GM12878 (cell line): ENCODE data around the gene HNRNPAB. TPM values are rescaled to one million over a fixed set of nuclear protein-coding genes. Genes with fewer than 3 reads are reported as not detected.
A peak's percentile ranks its signal among the peaks of the same experiment; 100 is the strongest.

ENCODE experiments used
- ATAC-seq: fragments of 200-7000 bp; cut with Tn5 transposase; 3 replicates; pipeline ENCODE4 v1.9.1; 2020; ENCODE audit warnings: mild to moderate bottlenecking, moderate library complexity
- BruUV-seq: library from RNA; stranded (reverse); fragments of 400-500 nt; replicated peaks from 2 replicates; lab custom pipeline; 2021; lab: Mats Ljungman, UMichigan
- CTCF ChIA-PET: fragments of 300-600 bp; sonication (Branson Sonifier 250); formaldehyde crosslinking; extraction: SDS; loops from one replicate; lab custom pipeline; 2021; ENCODE audit warnings: inconsistent platforms; lab: Yijun Ruan, JAX
- POLR2A ChIA-PET: fragments of 350-600 bp; formaldehyde crosslinking; extraction: SDS; loops from one replicate; lab custom pipeline; 2021; ENCODE audit warnings: inconsistent platforms; lab: Charles Lee
- RAD21 ChIA-PET: fragments of 300-600 bp; sonication (Branson Sonifier 250); formaldehyde crosslinking; loops from one replicate; lab custom pipeline; 2023; ENCODE audit warnings: antibody characterized with exemption; ENCODE audit not compliant: unreplicated experiment; lab: Charles Lee
- SMC1A ChIA-PET: fragments of 300-600 bp; sonication (Branson Sonifier 250); formaldehyde crosslinking; loops from one replicate; lab custom pipeline; 2023; ENCODE audit not compliant: unreplicated experiment, uncharacterized antibody; lab: Charles Lee
- DNase-seq: peaks from one replicate; pipeline ENCODE4 v3.0.0-alpha.2; 2011; ENCODE audit warnings: low read depth, low spot score
- FAIRE-seq: peaks from 3 replicates; lab custom pipeline; 2011; peaks lifted over from hg19 to GRCh38; lab: Jason Lieb, UNC
- H2AFZ ChIP-seq: 2 replicates; pipeline ENCODE4 v1.6.0; 2011; ENCODE audit warnings: low read depth, low read length, control low read depth; ENCODE audit not compliant: control insufficient read depth
- H3K27ac ChIP-seq: 2 replicates; pipeline ENCODE4 v1.5.1; 2011; ENCODE audit warnings: control low read depth; ENCODE audit not compliant: control insufficient read depth, insufficient read depth
- H3K27me3 ChIP-seq, 2 experiments: replicated peaks in 1 of 2; 2 replicates each; pipeline versions ENCODE4 v1.6.0 to v1.6.1; 2011; ENCODE audit warnings: low read length in 1 of 2; ENCODE audit not compliant: control insufficient read depth in 2 of 2, insufficient read depth in 2 of 2
- H3K36me3 ChIP-seq, 2 experiments: 2 replicates each; pipeline ENCODE4 v1.5.1; 2011; ENCODE audit warnings: low read length in 1 of 2; ENCODE audit not compliant: control insufficient read depth in 2 of 2, insufficient read depth in 2 of 2
- H3K4me1 ChIP-seq: 2 replicates; pipeline ENCODE4 v1.6.1; 2011; ENCODE audit warnings: mild to moderate bottlenecking, low read length, moderate library complexity, mixed read lengths; ENCODE audit not compliant: control insufficient read depth, insufficient read depth
- H3K4me2 ChIP-seq: 2 replicates; pipeline ENCODE4 v1.6.0; 2011; ENCODE audit warnings: control low read depth; ENCODE audit not compliant: control insufficient read depth, insufficient read depth
- H3K4me3 ChIP-seq: fragments of 200-600 bp; sonication (generic); 2 replicates; pipeline ENCODE4 v1.5.1; 2016
- H3K79me2 ChIP-seq: 2 replicates; pipeline ENCODE4 v1.6.0; 2011; ENCODE audit warnings: low read length; ENCODE audit not compliant: control insufficient read depth, insufficient read depth
- H3K9ac ChIP-seq: 2 replicates; pipeline ENCODE4 v1.8.0; 2011; ENCODE audit warnings: low read length, control low read depth, mixed read lengths; ENCODE audit not compliant: control insufficient read depth, insufficient read depth
- H3K9me3 ChIP-seq: replicated peaks from 3 replicates; pipeline ENCODE4 v1.5.1; 2011; ENCODE audit warnings: mild to moderate bottlenecking, low read length; ENCODE audit not compliant: control insufficient read depth, insufficient read depth
- H4K20me1 ChIP-seq: 2 replicates; pipeline ENCODE4 v1.6.0; 2011; ENCODE audit not compliant: control insufficient read depth, insufficient read depth
- EGR1 ChIP-seq, 2 experiments: IDR thresholded peaks; 1 replicate in 1 of 2; 2 replicates in 1 of 2; pipeline ENCODE4 v1.6.1; 2011 to 2012; ENCODE audit warnings: low read depth in 2 of 2, low read length in 2 of 2, borderline replicate concordance in 1 of 2, mild to moderate bottlenecking in 1 of 2, moderate library complexity in 1 of 2
- HDAC6 ChIP-seq: fragments of 200-600 bp; sonication (generic); IDR thresholded peaks from one replicate; pipeline ENCODE4 v1.8.0; 2017; ENCODE audit warnings: antibody characterized with exemption; ENCODE audit not compliant: unreplicated experiment
- POLR2A ChIP-seq: IDR thresholded peaks from 2 replicates; pipeline ENCODE4 v1.6.1; 2011; ENCODE audit warnings: low read depth, mild to moderate bottlenecking, low read length
- RAD21 ChIP-seq: IDR thresholded peaks from 2 replicates; pipeline ENCODE4 v1.6.1; 2011; ENCODE audit warnings: mild to moderate bottlenecking, low read depth, low read length, moderate library complexity; ENCODE audit not compliant: insufficient read depth
- WGBS: methylation state at CpG from one replicate; pipeline ENCODE4 v1.1.6; 2016; ENCODE audit warnings: low lambda C conversion rate; ENCODE audit not compliant: insufficient replicate concordance, insufficient coverage; ENCODE audit errors: missing lambda C conversion rate; 5-methylcytosine and 5-hydroxymethylcytosine counted together
- in situ Hi-C: fragments of 300-500 bp; cut with MboI; formaldehyde crosslinking; loops from 9 replicates; pipeline ENCODE4 v1.14.3; 2018; ENCODE audit warnings: mixed read lengths
- intact Hi-C: fragments of 100-400 bp; cut with micrococcal nuclease; formaldehyde crosslinking; loops from one replicate; pipeline ENCODE4 v1.14.2; 2022; ENCODE audit not compliant: unreplicated experiment
- polyA plus RNA-seq, 11 experiments: library from polyadenylated mRNA; depleted of rRNA in 4 of 11; unstranded in 6 of 11; stranded (reverse) in 5 of 11; fragments of >200 nt; fragmentation: Nextera tagmentation in 4 of 11; fragmentation: Illumina TruSeq in 1 of 11; extraction: Ambion mirVana in 4 of 11; extraction: Trizol in 1 of 11; gene quantifications; 1 replicate in 1 of 11; 2 replicates in 10 of 11; pipeline versions ENCODE4 v1.2.1 to v1.2.3, GENCODE V29; 2011 to 2016; ENCODE audit warnings: inconsistent platforms in 2 of 11, missing spikeins in 2 of 11, low read depth in 1 of 11
- total RNA-seq, 4 experiments: library from RNA; depleted of rRNA in 3 of 4; stranded (reverse); fragments of >200 nt in 3 of 4; fragmentation: Illumina TruSeq in 1 of 4; extraction: Trizol in 1 of 4; gene quantifications; 2 replicates each; pipeline versions ENCODE4 v1.2.1 to v1.2.3, GENCODE V29; 2013 to 2021
- TF ChIP-seq, protein P1 (sequence below): IDR thresholded peaks from 2 replicates; pipeline ENCODE4 v1.6.1; 2012; ENCODE audit warnings: low read length, inconsistent platforms
- TF ChIP-seq, protein P2 (sequence below): fragments of 450-650 bp; IDR thresholded peaks from 2 replicates; pipeline ENCODE4 v1.6.1; 2018; ENCODE audit warnings: borderline replicate concordance, mild to moderate bottlenecking; ENCODE audit not compliant: partially characterized antibody
- TF ChIP-seq, protein P3 (sequence below): fragments of 450-650 bp; IDR thresholded peaks from 2 replicates; pipeline ENCODE4 v1.6.1; 2017; ENCODE audit warnings: low read depth, mild to moderate bottlenecking, moderate library complexity

Gene HNRNPAB
- total and polyA plus RNA-seq, 10 of the 15 experiments (the other 5 are each of a cell fraction or from before 2014, with no cell fraction given): 42.3 to 330 (median 230) TPM

DNA sequence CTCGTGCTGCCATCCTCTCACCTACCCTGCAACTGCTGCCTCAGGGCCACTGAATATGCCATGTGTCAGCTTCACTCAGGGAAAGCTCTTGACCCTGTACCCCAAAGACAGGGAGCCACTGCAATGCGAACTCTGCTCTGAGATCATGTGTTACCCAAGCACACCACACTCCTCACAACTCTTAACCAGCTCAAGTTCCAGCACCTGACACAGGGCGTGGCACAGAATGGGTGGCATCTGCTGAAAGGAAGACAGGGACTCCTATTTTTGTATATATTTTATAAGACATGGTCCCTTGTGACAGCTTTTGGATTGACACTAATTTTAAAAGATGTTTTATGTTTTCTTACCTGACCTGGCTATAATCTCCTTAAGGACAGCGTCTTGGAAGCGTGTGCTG, 17.5 kb downstream of the HNRNPAB start:
- no peaks in the 10 kb centered on the region for H4K20me1 ChIP-seq
- no TSS peak for BruUV-seq
- SMC1A ChIA-PET: interaction anchor here (1.1 kb wide), 1 partner anchor 16 kb away, joined by 3 read pairs; no protein-coding TSS in a partner anchor
- POLR2A ChIA-PET: no interaction called here
- TF ChIP-seq, protein P1, sequence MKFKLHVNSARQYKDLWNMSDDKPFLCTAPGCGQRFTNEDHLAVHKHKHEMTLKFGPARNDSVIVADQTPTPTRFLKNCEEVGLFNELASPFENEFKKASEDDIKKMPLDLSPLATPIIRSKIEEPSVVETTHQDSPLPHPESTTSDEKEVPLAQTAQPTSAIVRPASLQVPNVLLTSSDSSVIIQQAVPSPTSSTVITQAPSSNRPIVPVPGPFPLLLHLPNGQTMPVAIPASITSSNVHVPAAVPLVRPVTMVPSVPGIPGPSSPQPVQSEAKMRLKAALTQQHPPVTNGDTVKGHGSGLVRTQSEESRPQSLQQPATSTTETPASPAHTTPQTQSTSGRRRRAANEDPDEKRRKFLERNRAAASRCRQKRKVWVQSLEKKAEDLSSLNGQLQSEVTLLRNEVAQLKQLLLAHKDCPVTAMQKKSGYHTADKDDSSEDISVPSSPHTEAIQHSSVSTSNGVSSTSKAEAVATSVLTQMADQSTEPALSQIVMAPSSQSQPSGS: no peak
- TF ChIP-seq POLR2A: peak; percentile 29; the same call in 1 of the 2 replicates
- no peaks in the 10 kb centered on the region for H3K4me1 ChIP-seq
- H3K9me3 ChIP-seq: no peaks in the 10 kb centered on the region
- RAD21 ChIA-PET: no interaction called here
- 74% methylated on average over 5 of the region's 5 CpGs for WGBS
- intact Hi-C loops (no loop called here), in situ Hi-C loops (no loop called here)
- no peak overlapping the region for H3K9ac ChIP-seq
- DNase-seq (no peak), ATAC-seq (peak; percentile 8; the same call in 2 of the 3 replicates), FAIRE-seq (no peak)
- H2AFZ ChIP-seq: no peak overlapping the region
- H3K27me3 ChIP-seq: no peaks in the 10 kb centered on the region
- CTCF ChIA-PET: no interaction called here
- H3K79me2 ChIP-seq: no peaks in the 10 kb centered on the region
- H3K4me3 ChIP-seq: no peak overlapping the region
- peaks cover 3 to 13% of the 10 kb centered on the region in 2 experiments; a peak in 3 of 4 replicates for H3K36me3 ChIP-seq
- H3K4me2 ChIP-seq: no peak overlapping the region
- H3K27ac ChIP-seq: no peak overlapping the region

DNA sequence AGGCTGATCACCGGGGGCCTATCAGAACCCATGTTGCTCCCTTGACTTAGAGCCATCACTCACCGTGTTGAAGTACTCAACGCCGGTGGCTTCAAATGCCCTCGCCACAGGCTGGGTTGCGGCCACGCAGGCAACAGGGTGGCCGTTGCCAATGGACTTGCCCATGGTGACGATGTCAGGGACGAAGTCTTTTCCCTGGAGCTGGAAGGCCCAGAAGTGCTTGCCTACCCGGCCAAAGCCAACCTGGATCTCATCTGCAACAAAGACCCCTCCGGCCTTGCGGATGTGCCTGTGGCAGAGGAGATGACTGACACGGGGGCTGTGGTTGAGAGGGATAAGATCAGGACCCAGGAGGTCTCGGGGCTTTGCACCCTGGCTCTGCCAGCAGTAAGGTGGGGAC, 18.0 kb downstream of the HNRNPAB start:
- FAIRE-seq (no peak), DNase-seq (no peak), ATAC-seq (no peak)
- ChIA-PET SMC1A (interaction anchor here (1.1 kb wide), 1 partner anchor 16 kb away, joined by 3 read pairs; no protein-coding TSS in a partner anchor), POLR2A (no interaction called here), RAD21 (no interaction called here), CTCF (no interaction called here)
- Histone ChIP-seq H3K9ac (no peak overlapping the region), H2AFZ (no peak overlapping the region), H3K9me3 (no peaks in the 10 kb centered on the region), H3K79me2 (no peaks in the 10 kb centered on the region), H3K4me2 (no peak overlapping the region), H3K4me3 (no peak overlapping the region), H3K27ac (no peak overlapping the region), H3K4me1 (no peaks in the 10 kb centered on the region), H4K20me1 (no peaks in the 10 kb centered on the region), H3K27me3 (no peaks in the 10 kb centered on the region), H3K36me3 (peaks cover 3 to 14% of the 10 kb centered on the region in 2 experiments; a peak in 3 of 4 replicates)
- over 99% methylated on average over 15 of the region's 15 CpGs for WGBS
- intact Hi-C loops (no loop called here), in situ Hi-C loops (no loop called here)
- BruUV-seq: no TSS peak
- TF ChIP-seq, protein P2, sequence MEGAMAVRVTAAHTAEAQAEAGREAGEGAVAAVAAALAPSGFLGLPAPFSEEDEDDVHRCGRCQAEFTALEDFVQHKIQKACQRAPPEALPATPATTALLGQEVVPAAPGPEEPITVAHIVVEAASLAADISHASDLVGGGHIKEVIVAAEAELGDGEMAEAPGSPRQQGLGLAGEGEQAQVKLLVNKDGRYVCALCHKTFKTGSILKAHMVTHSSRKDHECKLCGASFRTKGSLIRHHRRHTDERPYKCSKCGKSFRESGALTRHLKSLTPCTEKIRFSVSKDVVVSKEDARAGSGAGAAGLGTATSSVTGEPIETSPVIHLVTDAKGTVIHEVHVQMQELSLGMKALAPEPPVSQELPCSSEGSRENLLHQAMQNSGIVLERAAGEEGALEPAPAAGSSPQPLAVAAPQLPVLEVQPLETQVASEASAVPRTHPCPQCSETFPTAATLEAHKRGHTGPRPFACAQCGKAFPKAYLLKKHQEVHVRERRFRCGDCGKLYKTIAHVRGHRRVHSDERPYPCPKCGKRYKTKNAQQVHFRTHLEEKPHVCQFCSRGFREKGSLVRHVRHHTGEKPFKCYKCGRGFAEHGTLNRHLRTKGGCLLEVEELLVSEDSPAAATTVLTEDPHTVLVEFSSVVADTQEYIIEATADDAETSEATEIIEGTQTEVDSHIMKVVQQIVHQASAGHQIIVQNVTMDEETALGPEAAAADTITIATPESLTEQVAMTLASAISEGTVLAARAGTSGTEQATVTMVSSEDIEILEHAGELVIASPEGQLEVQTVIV: no peak
- TF ChIP-seq RAD21 (no peak), EGR1 (IDR thresholded peaks at IDR 0.05; ENCODE audit: borderline replicate concordance in 1 of 2, low read depth in 2 of 2, low read length in 2 of 2) (no peak), HDAC6 (no peak)
- TF ChIP-seq, protein P3, sequence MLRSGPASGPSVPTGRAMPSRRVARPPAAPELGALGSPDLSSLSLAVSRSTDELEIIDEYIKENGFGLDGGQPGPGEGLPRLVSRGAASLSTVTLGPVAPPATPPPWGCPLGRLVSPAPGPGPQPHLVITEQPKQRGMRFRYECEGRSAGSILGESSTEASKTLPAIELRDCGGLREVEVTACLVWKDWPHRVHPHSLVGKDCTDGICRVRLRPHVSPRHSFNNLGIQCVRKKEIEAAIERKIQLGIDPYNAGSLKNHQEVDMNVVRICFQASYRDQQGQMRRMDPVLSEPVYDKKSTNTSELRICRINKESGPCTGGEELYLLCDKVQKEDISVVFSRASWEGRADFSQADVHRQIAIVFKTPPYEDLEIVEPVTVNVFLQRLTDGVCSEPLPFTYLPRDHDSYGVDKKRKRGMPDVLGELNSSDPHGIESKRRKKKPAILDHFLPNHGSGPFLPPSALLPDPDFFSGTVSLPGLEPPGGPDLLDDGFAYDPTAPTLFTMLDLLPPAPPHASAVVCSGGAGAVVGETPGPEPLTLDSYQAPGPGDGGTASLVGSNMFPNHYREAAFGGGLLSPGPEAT: no peak
